ENCODE results near the gene PNPO.

The PNPO gene

DNA sequence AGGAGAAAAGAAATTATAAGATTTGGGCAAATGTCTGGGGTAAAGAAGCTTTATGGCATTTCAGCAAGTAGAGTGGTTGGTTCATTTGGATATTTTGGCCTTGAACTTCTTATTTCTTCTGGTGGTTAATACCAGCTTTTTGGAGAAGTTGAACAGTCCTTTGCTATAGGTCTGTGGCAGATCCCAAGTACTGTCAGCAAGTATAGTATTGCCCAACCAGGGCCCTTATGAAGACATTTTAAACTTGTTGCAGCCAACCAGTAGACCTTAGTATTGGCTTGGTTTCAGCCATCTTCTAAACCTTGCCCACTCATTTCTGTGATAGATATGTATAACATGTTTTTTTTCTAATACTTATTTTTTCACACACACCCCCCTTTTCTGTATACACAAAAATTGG lies 43.1 kb upstream of the PNPO start:
- TF ChIP-seq, protein P1, sequence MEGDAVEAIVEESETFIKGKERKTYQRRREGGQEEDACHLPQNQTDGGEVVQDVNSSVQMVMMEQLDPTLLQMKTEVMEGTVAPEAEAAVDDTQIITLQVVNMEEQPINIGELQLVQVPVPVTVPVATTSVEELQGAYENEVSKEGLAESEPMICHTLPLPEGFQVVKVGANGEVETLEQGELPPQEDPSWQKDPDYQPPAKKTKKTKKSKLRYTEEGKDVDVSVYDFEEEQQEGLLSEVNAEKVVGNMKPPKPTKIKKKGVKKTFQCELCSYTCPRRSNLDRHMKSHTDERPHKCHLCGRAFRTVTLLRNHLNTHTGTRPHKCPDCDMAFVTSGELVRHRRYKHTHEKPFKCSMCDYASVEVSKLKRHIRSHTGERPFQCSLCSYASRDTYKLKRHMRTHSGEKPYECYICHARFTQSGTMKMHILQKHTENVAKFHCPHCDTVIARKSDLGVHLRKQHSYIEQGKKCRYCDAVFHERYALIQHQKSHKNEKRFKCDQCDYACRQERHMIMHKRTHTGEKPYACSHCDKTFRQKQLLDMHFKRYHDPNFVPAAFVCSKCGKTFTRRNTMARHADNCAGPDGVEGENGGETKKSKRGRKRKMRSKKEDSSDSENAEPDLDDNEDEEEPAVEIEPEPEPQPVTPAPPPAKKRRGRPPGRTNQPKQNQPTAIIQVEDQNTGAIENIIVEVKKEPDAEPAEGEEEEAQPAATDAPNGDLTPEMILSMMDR (IDR thresholded peaks at IDR 0.05) = no peak

DNA sequence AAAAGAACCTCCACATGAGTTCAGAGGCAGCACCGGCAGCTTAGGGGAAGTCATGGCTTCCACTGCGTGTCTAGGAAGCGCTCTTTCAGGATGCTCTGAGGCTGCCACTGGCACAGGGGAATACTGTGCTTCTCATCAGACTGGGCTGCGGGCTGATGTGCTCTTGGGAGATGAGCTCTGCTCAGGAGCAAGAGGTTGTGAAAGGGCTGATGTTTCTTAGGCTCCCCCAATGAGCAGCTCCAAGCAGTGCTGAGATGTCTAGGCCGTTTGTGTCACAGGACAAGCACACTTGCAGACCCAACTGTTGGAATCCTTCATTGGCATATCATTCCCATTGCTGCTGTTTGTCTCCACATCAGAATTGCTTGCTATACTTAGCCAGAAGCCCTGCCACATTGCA lies 41.7 kb upstream of the PNPO start:
- TF ChIP-seq, protein P1 (IDR thresholded peaks at IDR 0.05) = no peak

DNA sequence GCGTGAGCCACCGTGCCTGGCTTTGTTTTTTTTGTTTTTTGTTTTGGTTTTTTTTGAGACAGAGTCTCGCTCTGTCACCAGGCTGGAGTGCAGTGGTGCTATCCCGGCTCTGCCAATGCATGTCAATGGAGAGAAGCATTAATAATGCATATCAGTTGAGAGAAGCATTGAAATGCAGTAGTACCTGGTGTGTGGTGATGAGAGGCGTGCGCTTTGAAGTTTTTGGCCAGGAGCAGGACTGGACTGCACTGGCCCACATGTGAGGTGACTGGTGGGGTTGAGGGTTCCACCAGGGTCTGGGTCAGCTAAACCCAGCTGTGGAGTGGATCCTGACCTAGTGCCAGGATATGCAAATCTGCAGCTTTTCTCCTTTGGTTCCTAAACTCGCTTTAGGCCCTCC lies 39.9 kb upstream of the PNPO start:
- TF ChIP-seq, protein P1 (IDR thresholded peaks at IDR 0.05) = no peak

DNA sequence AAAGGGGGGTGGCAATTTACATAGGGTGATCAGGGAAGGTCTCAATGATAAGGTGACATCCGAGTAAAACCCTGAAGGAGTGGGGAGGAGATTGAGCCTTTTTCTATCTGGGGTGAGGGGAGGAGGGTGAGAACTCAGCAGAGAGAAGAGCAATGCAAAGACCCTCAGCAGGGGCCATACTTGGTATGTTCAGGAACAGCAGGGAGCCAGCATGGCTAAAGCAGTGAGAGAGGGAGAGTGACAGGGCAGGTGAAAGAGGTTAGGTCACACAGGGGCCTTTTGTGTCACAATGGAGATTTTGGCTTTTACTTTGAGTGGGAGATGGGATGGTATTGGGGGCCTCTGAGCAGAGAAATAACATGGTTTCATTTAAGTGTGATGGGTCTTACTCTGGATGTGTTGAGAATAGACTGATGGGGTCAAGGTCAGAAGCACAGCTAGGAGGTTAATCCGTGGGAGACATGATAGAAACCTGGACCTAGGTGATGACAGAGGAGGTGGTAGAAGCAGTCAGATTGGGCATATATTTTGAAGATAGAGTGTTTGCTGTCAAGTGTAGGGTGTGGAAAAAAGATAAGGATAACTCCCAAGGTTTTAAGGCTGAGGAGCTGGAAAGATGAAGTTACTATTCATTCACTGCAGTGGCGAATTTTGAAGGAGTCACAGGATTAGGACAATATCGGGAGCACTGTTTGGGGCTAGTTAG lies 39.2 kb upstream of the PNPO start:
- TF ChIP-seq, protein P1 (IDR thresholded peaks at IDR 0.05) = no peak

DNA sequence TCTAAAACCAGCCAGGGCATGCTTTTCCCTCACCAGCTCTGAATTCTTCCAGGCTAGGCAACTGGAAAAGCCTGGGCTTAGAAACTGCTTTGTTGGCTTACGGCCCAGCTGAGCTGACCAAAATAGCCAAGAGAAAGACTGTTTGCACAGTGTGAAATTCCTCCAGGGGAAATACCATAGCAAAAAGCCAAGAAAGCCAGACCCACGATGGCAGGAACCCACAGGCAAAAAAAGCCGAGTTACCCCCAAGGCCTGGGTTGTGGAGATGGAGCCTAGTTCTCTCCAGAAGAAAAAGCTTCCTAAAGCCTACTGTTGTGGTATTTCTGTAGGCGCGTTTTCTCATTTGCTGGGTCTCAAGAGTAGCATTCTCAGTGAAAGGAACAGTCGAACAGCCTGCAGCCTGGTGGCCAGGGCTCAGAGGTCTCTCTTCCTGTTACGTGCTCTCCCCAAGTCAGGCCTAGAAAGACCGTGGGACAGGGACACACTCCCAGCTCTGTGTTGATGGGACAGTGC lies 36.1 kb upstream of the PNPO start:
- TF ChIP-seq, protein P1 (IDR thresholded peaks at IDR 0.05) = no peak

DNA sequence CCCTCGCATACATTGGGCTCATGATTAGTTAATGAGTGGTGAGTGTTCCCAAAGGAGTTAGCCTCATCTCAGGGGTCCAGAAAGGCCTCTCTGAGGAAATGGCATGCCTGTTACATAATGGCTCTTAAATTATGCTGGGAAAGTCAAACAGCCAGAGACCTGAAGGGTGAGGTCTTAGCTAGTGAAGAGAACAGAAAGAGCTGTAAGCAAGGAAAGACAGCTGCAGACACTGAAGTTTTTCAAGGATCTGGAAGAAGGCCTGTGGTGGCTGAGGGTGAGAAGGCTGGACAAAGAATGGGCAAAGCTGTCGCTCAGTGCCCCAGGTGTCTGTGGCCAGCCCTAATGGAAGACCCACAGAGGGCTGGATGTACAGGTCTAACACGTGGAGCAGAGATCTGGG lies 34.9 kb upstream of the PNPO start:
- TF ChIP-seq, protein P1 (IDR thresholded peaks at IDR 0.05) = no peak

DNA sequence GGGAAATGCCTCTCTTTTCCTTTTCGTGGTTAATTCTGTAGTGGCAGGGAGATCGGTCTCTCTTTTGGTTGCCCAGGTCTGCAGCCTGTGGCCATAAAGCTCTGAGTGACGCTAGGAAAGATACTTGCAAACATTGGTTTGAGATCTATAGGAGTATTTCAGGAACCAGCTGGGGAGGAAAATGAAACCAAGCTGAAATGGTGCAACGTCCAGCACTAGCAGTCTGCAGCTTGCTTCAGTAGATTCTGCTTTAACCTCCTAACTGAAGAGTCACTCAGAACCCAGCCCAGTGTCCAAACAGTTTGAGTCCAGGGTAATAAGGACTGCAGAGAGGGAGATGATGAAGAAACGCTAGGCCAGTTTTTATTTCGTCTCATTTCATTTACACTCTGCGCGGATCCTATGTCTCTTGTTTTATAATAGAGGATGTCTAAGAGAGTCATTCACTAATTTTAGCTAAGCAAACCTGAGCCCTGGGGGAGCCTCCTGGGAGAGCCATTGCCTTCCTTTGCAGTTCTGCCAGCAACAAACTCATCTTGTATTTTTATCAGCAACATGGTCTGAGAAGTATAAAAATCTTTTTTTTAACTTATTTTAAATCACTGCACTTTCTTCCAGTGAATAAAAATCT lies 33.3 kb upstream of the PNPO start:
- TF ChIP-seq, protein P1 (IDR thresholded peaks at IDR 0.05) = no peak
